CD14-positive monocyte (primary cell): ENCODE results near the gene FHOD3. TPM values are rescaled to one million over a fixed set of nuclear protein-coding genes. Genes with fewer than 3 reads are reported as not detected.

ENCODE experiments used
- DNase-seq, 3 donors: peaks; one replicate each; pipeline ENCODE4 v3.0.0-alpha.2; 2011 to 2022
- H2AFZ ChIP-seq: 2 replicates; pipeline ENCODE4 v1.6.0; 2012; ENCODE audit warnings: mild to moderate bottlenecking, low read depth, low read length, inconsistent platforms; ENCODE audit not compliant: insufficient read depth, poor library complexity, severe bottlenecking
- H3K27ac ChIP-seq, 2 donors: 1 replicate in 1 of 2; 2 replicates in 1 of 2; pipeline ENCODE4 v1.5.1; 2012 to 2013; ENCODE audit warnings: low read length in 2 of 2, control low read depth in 1 of 2, inconsistent platforms in 1 of 2, low read depth in 1 of 2, mild to moderate bottlenecking in 1 of 2
- H3K27me3 ChIP-seq, 2 donors: one replicate each; pipeline versions ENCODE4 v1.6.0 to v1.6.1; 2011 to 2013; ENCODE audit warnings: low read length in 2 of 2; ENCODE audit not compliant: control insufficient read depth in 2 of 2, insufficient read depth in 2 of 2
- H3K36me3 ChIP-seq, 2 donors: replicated peaks in 1 of 2; 1 replicate in 1 of 2; 2 replicates in 1 of 2; pipeline versions ENCODE4 v1.5.1 to v1.6.1; 2012 to 2013; ENCODE audit warnings: low read length in 2 of 2, control low read depth in 1 of 2, inconsistent platforms in 1 of 2, mild to moderate bottlenecking in 1 of 2; ENCODE audit not compliant: insufficient read depth in 2 of 2, control insufficient read depth in 1 of 2
- H3K4me1 ChIP-seq, 2 donors: 1 replicate in 1 of 2; 2 replicates in 1 of 2; pipeline versions ENCODE4 v1.5.1 to v1.6.1; 2012 to 2013; ENCODE audit warnings: low read length in 2 of 2, control low read depth in 1 of 2, inconsistent platforms in 1 of 2, mild to moderate bottlenecking in 1 of 2, moderate library complexity in 1 of 2; ENCODE audit not compliant: insufficient read depth in 2 of 2, control insufficient read depth in 1 of 2
- H3K4me2 ChIP-seq: replicated peaks from 2 replicates; pipeline ENCODE3; 2012; ENCODE audit warnings: low read length, moderate library complexity, mild to moderate bottlenecking; ENCODE audit not compliant: poor library complexity, severe bottlenecking; ENCODE audit errors: extremely low read depth
- H3K4me3 ChIP-seq, 3 experiments: fragments of 200-600 bp in 1 of 3; sonication (generic) in 1 of 3; replicated peaks in 1 of 3; 1 replicate in 2 of 3; 2 replicates in 1 of 3; pipeline ENCODE4 v1.5.1; 2011 to 2013; ENCODE audit warnings: low read length in 3 of 3, mild to moderate bottlenecking in 3 of 3, control low read depth in 2 of 3, low read depth in 2 of 3, inconsistent platforms in 1 of 3, moderate library complexity in 1 of 3
- H3K79me2 ChIP-seq: 2 replicates; pipeline ENCODE4 v1.6.0; 2012; ENCODE audit warnings: mild to moderate bottlenecking, control low read depth, inconsistent platforms, low read length, moderate library complexity; ENCODE audit not compliant: insufficient read depth
- H3K9ac ChIP-seq: 2 replicates; pipeline ENCODE4 v1.6.0; 2017; ENCODE audit warnings: low read length, mild to moderate bottlenecking; ENCODE audit not compliant: insufficient read depth, poor library complexity, severe bottlenecking
- H3K9me3 ChIP-seq, 2 donors: replicated peaks in 1 of 2; 1 replicate in 1 of 2; 2 replicates in 1 of 2; pipeline versions ENCODE4 v1.5.1 to v1.6.1; 2012 to 2013; ENCODE audit warnings: low read length in 2 of 2, control low read depth in 1 of 2; ENCODE audit not compliant: control insufficient read depth in 1 of 2, insufficient read depth in 1 of 2
- H4K20me1 ChIP-seq: 2 replicates; pipeline ENCODE4 v1.6.0; 2012; ENCODE audit warnings: mild to moderate bottlenecking, low read length, control low read depth, moderate library complexity; ENCODE audit not compliant: insufficient read depth
- H3K27ac Mint-ChIP-seq, 7 donors: one replicate each; pipeline ENCODE4 v1.8.0; 2020; ENCODE audit warnings: mild to moderate bottlenecking in 7 of 7, mixed read lengths in 7 of 7, moderate library complexity in 6 of 7, inconsistent platforms in 2 of 7
- H3K27me3 Mint-ChIP-seq, 3 donors: one replicate each; pipeline ENCODE4 v1.8.0; 2021 to 2022; ENCODE audit warnings: low read depth in 3 of 3, mild to moderate bottlenecking in 3 of 3, mixed read lengths in 3 of 3, moderate library complexity in 3 of 3, inconsistent platforms in 1 of 3
- H3K36me3 Mint-ChIP-seq, 2 donors: one replicate each; pipeline ENCODE4 v1.8.0; 2020; ENCODE audit warnings: mixed read lengths in 2 of 2, inconsistent platforms in 1 of 2, mild to moderate bottlenecking in 1 of 2
- H3K4me1 Mint-ChIP-seq: one replicate; pipeline ENCODE4 v1.8.0; 2020; ENCODE audit warnings: mild to moderate bottlenecking, mixed read lengths
- H3K4me3 Mint-ChIP-seq, 2 donors: one replicate each; pipeline ENCODE4 v1.8.0; 2020; ENCODE audit warnings: mild to moderate bottlenecking in 2 of 2, mixed read lengths in 2 of 2, moderate library complexity in 1 of 2
- H3K9me3 Mint-ChIP-seq, 7 donors: one replicate each; pipeline ENCODE4 v1.8.0; 2020 to 2022; ENCODE audit warnings: mixed read lengths in 7 of 7, mild to moderate bottlenecking in 6 of 7, moderate library complexity in 6 of 7, inconsistent platforms in 2 of 7
- CTCF ChIP-seq: fragments of 200-600 bp; IDR thresholded peaks from one replicate; pipeline ENCODE4 v1.8.0; 2022; ENCODE audit warnings: antibody characterized with exemption, mild to moderate bottlenecking
- whole genome bisulfite sequencing: methylation state at CpG from one replicate; pipeline ENCODE4 v1.1.5; 2013; ENCODE audit warnings: missing lambda C conversion rate; ENCODE audit not compliant: insufficient coverage; 5-methylcytosine and 5-hydroxymethylcytosine counted together
- intact Hi-C, 2 donors: fragments of 100-400 bp; cut with micrococcal nuclease; formaldehyde crosslinking; loops; one replicate each; pipeline versions ENCODE4 v1.15.0 to v1.15.1; 2023
- polyA plus RNA-seq, 3 donors: library from polyadenylated mRNA; depleted of rRNA in 1 of 3; unstranded in 2 of 3; stranded (reverse) in 1 of 3; fragments of 300-500 nt in 2 of 3; fragments of >200 nt in 1 of 3; fragmentation: Illumina TruSeq in 2 of 3; gene quantifications; 1 replicate in 2 of 3; 2 replicates in 1 of 3; pipeline ENCODE4 v1.2.3, GENCODE V29; 2012 to 2021

The FHOD3 gene
- polyA plus RNA-seq, 3 donors, result not detected

- H3K4me2 ChIP-seq, result no peak overlapping the region
- H3K4me3 ChIP-seq, result no peak overlapping the region
- Mint-ChIP-seq H3K27ac (no peak overlapping the region), H3K27me3 (peaks cover 0 to 5% (median 1%) of the 10 kb centered on the region in 3 donors), H3K4me3 (no peak overlapping the region), H3K36me3 (no peaks in the 10 kb centered on the region), H3K4me1 (no peaks in the 10 kb centered on the region), H3K9me3 (peaks cover 0 to 5% (median 0%) of the 10 kb centered on the region in 7 donors)
- H4K20me1 ChIP-seq, result no peaks in the 10 kb centered on the region
- H3K27me3 ChIP-seq, result no peaks in the 10 kb centered on the region
- no peaks in the 10 kb centered on the region for H3K9me3 ChIP-seq
- H2AFZ ChIP-seq, result no peak overlapping the region
- H3K36me3 ChIP-seq, result no peaks in the 10 kb centered on the region
- H3K27ac ChIP-seq, result no peak overlapping the region
- no peaks in the 10 kb centered on the region for H3K4me1 ChIP-seq
- TF ChIP-seq CTCF, result no peak
- intact Hi-C loops, result no loop called here
- no peaks in the 10 kb centered on the region for H3K79me2 ChIP-seq
- no peak for DNase-seq
- no CpG with 5 or more reads among the region's 6 CpGs for WGBS
- no peak overlapping the region for H3K9ac ChIP-seq
Observed at GRCh38 chr18:36711014-36711725, 413.7 kb downstream of the FHOD3 start.

- no peak overlapping the region for H3K4me2 ChIP-seq
- intact Hi-C loops, result no loop called here
- H3K27ac Mint-ChIP-seq, result no peak overlapping the region
Observed at GRCh38 chr18:36711813-36712444, 414.4 kb downstream of the FHOD3 start.

More at GRCh38 chr18:36711813-36712444, 414.4 kb downstream of the FHOD3 start:
- Mint-ChIP-seq H3K4me1 (no peaks in the 10 kb centered on the region), H3K36me3 (no peaks in the 10 kb centered on the region), H3K9me3 (peaks cover 0 to 5% (median 0%) of the 10 kb centered on the region in 7 donors), H3K27me3 (peaks cover 0 to 5% (median 1%) of the 10 kb centered on the region in 3 donors), H3K4me3 (no peak overlapping the region)
- WGBS, result 100% methylated on average over 1 of the region's 6 CpGs
- no peaks in the 10 kb centered on the region for H3K79me2 ChIP-seq
- H3K4me3 ChIP-seq, result no peak overlapping the region
- H2AFZ ChIP-seq, result no peak overlapping the region
- no peak for DNase-seq
- H3K36me3 ChIP-seq, result no peaks in the 10 kb centered on the region
- no peaks in the 10 kb centered on the region for H3K27me3 ChIP-seq
- no peak overlapping the region for H3K9ac ChIP-seq
- H3K4me1 ChIP-seq, result no peaks in the 10 kb centered on the region
- no peak overlapping the region for H3K27ac ChIP-seq
- TF ChIP-seq CTCF, result no peak
- H3K9me3 ChIP-seq, result no peaks in the 10 kb centered on the region
- no peaks in the 10 kb centered on the region for H4K20me1 ChIP-seq
